GM12878 (cell line): ENCODE measurements around the gene BNC2. TPM values are rescaled to one million over a fixed set of nuclear protein-coding genes. Genes with fewer than 3 reads are reported as not detected.

Experiments used
- ATAC-seq: fragments of 200-7000 bp; cut with Tn5 transposase; 3 replicates; pipeline ENCODE4 v1.9.1; 2020; ENCODE audit warnings: mild to moderate bottlenecking, moderate library complexity
- BruUV-seq: library from RNA; stranded (reverse); fragments of 400-500 nt; replicated peaks from 2 replicates; lab custom pipeline; 2021; lab: Mats Ljungman, UMichigan
- CTCF ChIA-PET: fragments of 300-600 bp; sonication (Branson Sonifier 250); formaldehyde crosslinking; extraction: SDS; loops from one replicate; lab custom pipeline; 2021; ENCODE audit warnings: inconsistent platforms; lab: Yijun Ruan, JAX
- POLR2A ChIA-PET: fragments of 350-600 bp; formaldehyde crosslinking; extraction: SDS; loops from one replicate; lab custom pipeline; 2021; ENCODE audit warnings: inconsistent platforms; lab: Charles Lee
- RAD21 ChIA-PET: fragments of 300-600 bp; sonication (Branson Sonifier 250); formaldehyde crosslinking; loops from one replicate; lab custom pipeline; 2023; ENCODE audit warnings: antibody characterized with exemption; ENCODE audit not compliant: unreplicated experiment; lab: Charles Lee
- SMC1A ChIA-PET: fragments of 300-600 bp; sonication (Branson Sonifier 250); formaldehyde crosslinking; loops from one replicate; lab custom pipeline; 2023; ENCODE audit not compliant: unreplicated experiment, uncharacterized antibody; lab: Charles Lee
- DNase-seq: peaks from one replicate; pipeline ENCODE4 v3.0.0-alpha.2; 2011; ENCODE audit warnings: low read depth, low spot score
- FAIRE-seq: peaks from 3 replicates; lab custom pipeline; 2011; peaks lifted over from hg19 to GRCh38; lab: Jason Lieb, UNC
- H2AFZ ChIP-seq: 2 replicates; pipeline ENCODE4 v1.6.0; 2011; ENCODE audit warnings: low read depth, low read length, control low read depth; ENCODE audit not compliant: control insufficient read depth
- H3K27ac ChIP-seq: 2 replicates; pipeline ENCODE4 v1.5.1; 2011; ENCODE audit warnings: control low read depth; ENCODE audit not compliant: control insufficient read depth, insufficient read depth
- H3K27me3 ChIP-seq, 2 experiments: replicated peaks in 1 of 2; 2 replicates each; pipeline versions ENCODE4 v1.6.0 to v1.6.1; 2011; ENCODE audit warnings: low read length in 1 of 2; ENCODE audit not compliant: control insufficient read depth in 2 of 2, insufficient read depth in 2 of 2
- H3K36me3 ChIP-seq, 2 experiments: 2 replicates each; pipeline ENCODE4 v1.5.1; 2011; ENCODE audit warnings: low read length in 1 of 2; ENCODE audit not compliant: control insufficient read depth in 2 of 2, insufficient read depth in 2 of 2
- H3K4me1 ChIP-seq: 2 replicates; pipeline ENCODE4 v1.6.1; 2011; ENCODE audit warnings: mild to moderate bottlenecking, low read length, moderate library complexity, mixed read lengths; ENCODE audit not compliant: control insufficient read depth, insufficient read depth
- H3K4me2 ChIP-seq: 2 replicates; pipeline ENCODE4 v1.6.0; 2011; ENCODE audit warnings: control low read depth; ENCODE audit not compliant: control insufficient read depth, insufficient read depth
- H3K4me3 ChIP-seq: fragments of 200-600 bp; sonication (generic); 2 replicates; pipeline ENCODE4 v1.5.1; 2016
- H3K79me2 ChIP-seq: 2 replicates; pipeline ENCODE4 v1.6.0; 2011; ENCODE audit warnings: low read length; ENCODE audit not compliant: control insufficient read depth, insufficient read depth
- H3K9ac ChIP-seq: 2 replicates; pipeline ENCODE4 v1.8.0; 2011; ENCODE audit warnings: low read length, control low read depth, mixed read lengths; ENCODE audit not compliant: control insufficient read depth, insufficient read depth
- H3K9me3 ChIP-seq: replicated peaks from 3 replicates; pipeline ENCODE4 v1.5.1; 2011; ENCODE audit warnings: mild to moderate bottlenecking, low read length; ENCODE audit not compliant: control insufficient read depth, insufficient read depth
- H4K20me1 ChIP-seq: 2 replicates; pipeline ENCODE4 v1.6.0; 2011; ENCODE audit not compliant: control insufficient read depth, insufficient read depth
- CBX5 ChIP-seq: sonication (generic); IDR thresholded peaks from 2 replicates; pipeline ENCODE4 v1.6.1; 2016; ENCODE audit warnings: low read depth, moderate library complexity, mild to moderate bottlenecking, inconsistent platforms
- ESRRA ChIP-seq: IDR thresholded peaks from 2 replicates; pipeline ENCODE4 v1.6.1; 2012; ENCODE audit warnings: mild to moderate bottlenecking, low read length, improper control_type of control experiment
- RAD51 ChIP-seq: fragments of 450-650 bp; IDR thresholded peaks from 2 replicates; pipeline ENCODE4 v1.6.1; 2016; ENCODE audit warnings: moderate library complexity, mild to moderate bottlenecking, inconsistent platforms
- RCOR1 ChIP-seq: conservative IDR thresholded peaks from 2 replicates; pipeline ENCODE4 v1.6.1; 2012; ENCODE audit warnings: low read depth, low read length, improper control_type of control experiment
- ZNF687 ChIP-seq: fragments of 450-650 bp; IDR thresholded peaks from 2 replicates; pipeline ENCODE4 v1.6.1; 2017; ENCODE audit warnings: mild to moderate bottlenecking, moderate library complexity
- WGBS: methylation state at CpG from one replicate; pipeline ENCODE4 v1.1.6; 2016; ENCODE audit warnings: low lambda C conversion rate; ENCODE audit not compliant: insufficient replicate concordance, insufficient coverage; ENCODE audit errors: missing lambda C conversion rate; 5-methylcytosine and 5-hydroxymethylcytosine counted together
- in situ Hi-C: fragments of 300-500 bp; cut with MboI; formaldehyde crosslinking; loops from 9 replicates; pipeline ENCODE4 v1.14.3; 2018; ENCODE audit warnings: mixed read lengths
- intact Hi-C: fragments of 100-400 bp; cut with micrococcal nuclease; formaldehyde crosslinking; loops from one replicate; pipeline ENCODE4 v1.14.2; 2022; ENCODE audit not compliant: unreplicated experiment
- polyA plus RNA-seq, 11 experiments: library from polyadenylated mRNA; depleted of rRNA in 4 of 11; unstranded in 6 of 11; stranded (reverse) in 5 of 11; fragments of >200 nt; fragmentation: Nextera tagmentation in 4 of 11; fragmentation: Illumina TruSeq in 1 of 11; extraction: Ambion mirVana in 4 of 11; extraction: Trizol in 1 of 11; gene quantifications; 1 replicate in 1 of 11; 2 replicates in 10 of 11; pipeline versions ENCODE4 v1.2.1 to v1.2.3, GENCODE V29; 2011 to 2016; ENCODE audit warnings: inconsistent platforms in 2 of 11, missing spikeins in 2 of 11, low read depth in 1 of 11
- total RNA-seq, 4 experiments: library from RNA; depleted of rRNA in 3 of 4; stranded (reverse); fragments of >200 nt in 3 of 4; fragmentation: Illumina TruSeq in 1 of 4; extraction: Trizol in 1 of 4; gene quantifications; 2 replicates each; pipeline versions ENCODE4 v1.2.1 to v1.2.3, GENCODE V29; 2013 to 2021

The BNC2 gene
- total and polyA plus RNA-seq, 10 of the 15 experiments (the other 5 are each of a cell fraction or from before 2014, with no cell fraction given): 0.05 to 14.5 (median 0.26) TPM

- Histone ChIP-seq H3K9me3 (no peaks in the 10 kb centered on the region), H3K9ac (no peak overlapping the region), H3K4me3 (no peak overlapping the region), H3K79me2 (no peaks in the 10 kb centered on the region), H3K4me2 (no peak overlapping the region), H3K27me3 (no peaks in the 10 kb centered on the region), H4K20me1 (no peaks in the 10 kb centered on the region), H3K4me1 (no peaks in the 10 kb centered on the region), H2AFZ (no peak overlapping the region), H3K36me3 (no peaks in the 10 kb centered on the region), H3K27ac (no peak overlapping the region)
- ATAC-seq (no peak), FAIRE-seq (no peak), DNase-seq (no peak)
- ChIA-PET CTCF (interaction anchor here (0.7 to 1.7 kb wide), 3 partner anchors 11 to 53 kb away, joined by 3 to 4 read pairs (median 4); no protein-coding TSS in a partner anchor), SMC1A (interaction anchor here (1.0 to 1.6 kb wide), 6 partner anchors 9 to 127 kb away, joined by 3 to 4 read pairs (median 3); no protein-coding TSS in a partner anchor), POLR2A (no interaction called here), RAD21 (no interaction called here)
- TF ChIP-seq ESRRA (no peak), CBX5 (no peak), RCOR1 (no peak), RAD51 (no peak), ZNF687 (no peak)
- in situ Hi-C loops: no loop called here
- WGBS: 62% methylated on average over 7 of the region's 7 CpGs
- BruUV-seq: no TSS peak
- intact Hi-C loops: no loop called here
These were observed 299.2 kb downstream of the BNC2 start for GRCh38 chr9:16571127-16571802.
